Ovary (tissue), 9 donors: ENCODE results near the gene SEMA6A. TPM values are rescaled to one million over a fixed set of nuclear protein-coding genes. Genes with fewer than 3 reads are reported as not detected.

Experiments
- DNase-seq, 5 donors: peaks; one replicate each; pipeline ENCODE4 v3.0.0-alpha.2; 2019 to 2020
- H3K27ac ChIP-seq, 2 donors: fragments of 200-600 bp; one replicate each; pipeline versions ENCODE4 v1.5.1 to v1.8.0; 2019 to 2022
- H3K27me3 ChIP-seq: fragments of 200-600 bp; one replicate; pipeline ENCODE4 v1.8.0; 2022
- H3K36me3 ChIP-seq: fragments of 200-600 bp; sonication (generic); one replicate; pipeline ENCODE4 v1.5.1; 2019
- H3K4me1 ChIP-seq: one replicate; pipeline ENCODE4 v1.8.1; 2013; ENCODE audit warnings: mild to moderate bottlenecking, moderate library complexity; ENCODE audit not compliant: insufficient read depth
- H3K4me3 ChIP-seq: fragments of 200-600 bp; sonication (generic); one replicate; pipeline ENCODE4 v1.5.1; 2017
- H3K9me3 ChIP-seq, 2 donors: fragments of 200-600 bp in 1 of 2; sonication (generic) in 1 of 2; one replicate each; pipeline versions ENCODE4 v1.5.1 to v1.8.1; 2013 to 2019; ENCODE audit warnings: mild to moderate bottlenecking in 1 of 2, moderate library complexity in 1 of 2
- EP300 ChIP-seq: sonication (generic); formaldehyde crosslinking; IDR thresholded peaks from one replicate; pipeline ENCODE4 v1.6.1; 2017; ENCODE audit warnings: antibody characterized with exemption
- POLR2A ChIP-seq: fragments of 450-650 bp; IDR thresholded peaks from one replicate; pipeline ENCODE4 v1.6.1; 2017; ENCODE audit warnings: antibody characterized with exemption, mild to moderate bottlenecking, moderate library complexity
- WGBS, 3 donors: extraction: QIAGEN DNeasy Blood & Tissue Kit in 1 of 3; methylation state at CpG; one replicate each; pipeline versions ENCODE4 v1.1.5 to v1.1.7; 2013 to 2017; 5-methylcytosine and 5-hydroxymethylcytosine counted together
- intact Hi-C, 4 donors: fragments of 100-400 bp; cut with DNase I; formaldehyde crosslinking; loops; one replicate each; pipeline versions ENCODE4 v1.11.0 to v1.15.1; 2022 to 2023
- polyA plus RNA-seq, 2 donors: library from polyadenylated mRNA; stranded (reverse); fragments of 200-250 nt in 1 of 2; fragments of 350-450 nt in 1 of 2; fragmentation: Illumina TruSeq in 1 of 2; extraction: RNeasy Lipid Tissue Mini Kit (QIAGEN cat#74804) in 1 of 2; gene quantifications; one replicate each; pipeline ENCODE4 v1.2.3, GENCODE V29; 2013 to 2014
- total RNA-seq, 7 donors: library from RNA; depleted of rRNA in 2 of 7; stranded (reverse); fragments of >200 nt in 2 of 7; fragmentation: NEBNext Ultra II Directional in 3 of 7; extraction: Animal tissue kit (Norgen Biotek cat#: 25700) in 3 of 7; gene quantifications; one replicate each; pipeline versions ENCODE4 v1.1.0 to v1.2.4, GENCODE V29; 2016 to 2023
- TF ChIP-seq, protein P1 (sequence below), 3 donors: fragments of 450-650 bp in 2 of 3; fragments of 200-600 bp in 1 of 3; IDR thresholded peaks; one replicate each; pipeline versions ENCODE4 v1.5.1 to v1.8.0; 2016 to 2022; ENCODE audit warnings: antibody characterized with exemption in 3 of 3, mild to moderate bottlenecking in 1 of 3
- donor health status: DM: no; HTN: no; CAD: no; lungs with moderate emphysema.
- donor health status: DM: no; HTN: no; CAD: no.
- donor health status: Bipolar disorder and iron deficiency.
- donor health status: DM: yes; HTN: yes; CAD: no.
- donor health status: DM: no; HTN: no; CAD: no.
- donor health status: DM: yes; HTN: yes; CAD: no.

The SEMA6A gene
- total and polyA plus RNA-seq, 9 donors = 5.7 to 57.1 (median 26.3) TPM

DNA sequence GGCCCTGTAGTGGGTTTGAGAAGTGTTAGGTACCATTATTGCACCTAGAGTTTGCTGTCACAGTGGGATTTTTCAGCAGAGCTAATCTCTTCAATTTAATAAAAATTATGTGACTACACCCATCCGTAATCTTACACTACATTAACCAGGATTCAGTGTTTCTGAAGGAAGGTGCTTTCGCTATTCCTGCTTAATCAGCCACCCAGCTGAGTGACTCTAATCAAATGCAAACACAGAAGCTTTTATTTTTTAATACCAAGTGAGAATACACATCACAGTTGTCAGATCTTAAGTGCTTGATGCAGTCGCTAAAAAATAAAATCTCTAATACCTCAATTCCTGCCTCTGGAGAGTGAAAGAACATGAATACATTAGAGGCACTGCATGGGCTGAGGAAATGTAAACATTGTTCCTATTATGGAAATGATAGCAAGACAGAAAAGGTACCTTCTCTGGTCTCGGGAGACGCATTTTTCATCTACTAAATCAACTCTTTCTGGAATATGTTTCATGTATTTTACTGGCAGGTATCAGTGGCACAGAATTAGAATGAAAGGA lies 125.7 kb downstream of the SEMA6A start:
- H3K9me3 ChIP-seq = no peaks in the 10 kb centered on the region
- WGBS, 3 donors = 67 to 78% (median 77%) methylated on average over 5 of the region's 5 CpGs
- no peaks in the 10 kb centered on the region for H3K4me1 ChIP-seq
- no peak for DNase-seq
- H3K4me3 ChIP-seq = no peak overlapping the region
- no peaks in the 10 kb centered on the region for H3K36me3 ChIP-seq
- H3K27ac ChIP-seq = no peak overlapping the region
- no peaks in the 10 kb centered on the region for H3K27me3 ChIP-seq
- intact Hi-C loops = no loop called here
- TF ChIP-seq POLR2A (no peak), EP300 (no peak)
- TF ChIP-seq, protein P1, sequence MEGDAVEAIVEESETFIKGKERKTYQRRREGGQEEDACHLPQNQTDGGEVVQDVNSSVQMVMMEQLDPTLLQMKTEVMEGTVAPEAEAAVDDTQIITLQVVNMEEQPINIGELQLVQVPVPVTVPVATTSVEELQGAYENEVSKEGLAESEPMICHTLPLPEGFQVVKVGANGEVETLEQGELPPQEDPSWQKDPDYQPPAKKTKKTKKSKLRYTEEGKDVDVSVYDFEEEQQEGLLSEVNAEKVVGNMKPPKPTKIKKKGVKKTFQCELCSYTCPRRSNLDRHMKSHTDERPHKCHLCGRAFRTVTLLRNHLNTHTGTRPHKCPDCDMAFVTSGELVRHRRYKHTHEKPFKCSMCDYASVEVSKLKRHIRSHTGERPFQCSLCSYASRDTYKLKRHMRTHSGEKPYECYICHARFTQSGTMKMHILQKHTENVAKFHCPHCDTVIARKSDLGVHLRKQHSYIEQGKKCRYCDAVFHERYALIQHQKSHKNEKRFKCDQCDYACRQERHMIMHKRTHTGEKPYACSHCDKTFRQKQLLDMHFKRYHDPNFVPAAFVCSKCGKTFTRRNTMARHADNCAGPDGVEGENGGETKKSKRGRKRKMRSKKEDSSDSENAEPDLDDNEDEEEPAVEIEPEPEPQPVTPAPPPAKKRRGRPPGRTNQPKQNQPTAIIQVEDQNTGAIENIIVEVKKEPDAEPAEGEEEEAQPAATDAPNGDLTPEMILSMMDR (IDR thresholded peaks at IDR 0.05) = no peak

GRCh38 chr5:116448450-116448849 lies 126.2 kb downstream of the SEMA6A start:
- intact Hi-C loops = no loop called here
- Histone ChIP-seq H3K4me3 (no peak overlapping the region), H3K27me3 (no peaks in the 10 kb centered on the region), H3K9me3 (no peaks in the 10 kb centered on the region), H3K4me1 (no peaks in the 10 kb centered on the region), H3K36me3 (no peaks in the 10 kb centered on the region), H3K27ac (no peak overlapping the region)
- no peak for DNase-seq
- TF ChIP-seq EP300 = no peak
- TF ChIP-seq POLR2A = no peak
- TF ChIP-seq, protein P1 (IDR thresholded peaks at IDR 0.05) = no peak
- 73 to 85% (median 81%) methylated on average over 4 of the region's 4 CpGs for WGBS, 3 donors

DNA sequence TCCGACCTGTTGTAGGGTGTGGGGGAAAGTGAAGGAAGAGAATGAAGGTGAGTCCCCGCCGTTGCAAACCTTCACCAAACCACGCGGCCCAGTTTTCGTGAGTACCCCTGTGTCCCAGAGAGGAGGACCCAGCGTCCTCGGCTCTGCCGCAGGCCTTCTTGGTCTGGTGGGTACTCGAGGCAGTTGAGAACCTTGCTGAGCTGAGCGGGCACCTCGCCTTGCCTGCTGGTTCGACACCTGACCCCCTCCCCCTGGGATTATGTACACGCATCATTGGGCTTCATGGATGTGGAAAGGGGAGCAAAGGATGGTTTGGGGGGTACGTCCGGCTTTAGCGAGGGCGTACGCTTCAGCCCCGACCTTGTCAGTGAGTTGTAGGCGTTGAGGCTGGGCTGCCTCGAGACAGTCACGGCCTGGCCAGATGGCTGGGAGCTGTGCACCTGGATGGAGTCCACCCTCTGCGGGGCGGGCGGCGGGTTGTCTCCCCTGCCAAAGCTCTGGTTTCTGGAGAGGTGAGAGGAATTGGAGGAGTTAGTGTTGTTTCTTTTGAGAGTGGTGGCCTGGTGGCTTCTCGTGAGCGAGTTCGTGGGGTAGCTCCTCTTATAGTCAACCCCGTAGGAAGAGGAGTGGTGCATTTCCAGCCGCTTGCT lies 128.1 kb downstream of the SEMA6A start:
- no peak for DNase-seq
- no peaks in the 10 kb centered on the region for H3K4me1 ChIP-seq
- no peaks in the 10 kb centered on the region for H3K9me3 ChIP-seq
- H3K27me3 ChIP-seq = no peaks in the 10 kb centered on the region
- no peak overlapping the region for H3K4me3 ChIP-seq
- WGBS, 3 donors = 96% methylated on average over 32 of the region's 32 CpGs
- H3K36me3 ChIP-seq = no peaks in the 10 kb centered on the region
- no peak overlapping the region for H3K27ac ChIP-seq
- TF ChIP-seq, protein P1 (IDR thresholded peaks at IDR 0.05) = no peak
- TF ChIP-seq EP300 = no peak
- TF ChIP-seq POLR2A = no peak
- intact Hi-C loops = no loop called here

- H3K4me1 ChIP-seq = no peaks in the 10 kb centered on the region
- WGBS, 3 donors = 98 to 99% (median 99%) methylated on average over 2 of the region's 2 CpGs
- TF ChIP-seq, protein P1 (IDR thresholded peaks at IDR 0.05) = no peak
- H3K27me3 ChIP-seq = no peaks in the 10 kb centered on the region
- no peaks in the 10 kb centered on the region for H3K36me3 ChIP-seq
- no peak for DNase-seq
- no peak overlapping the region for H3K27ac ChIP-seq
- intact Hi-C loops = no loop called here
- H3K4me3 ChIP-seq = no peak overlapping the region
- H3K9me3 ChIP-seq = no peaks in the 10 kb centered on the region
Observed at GRCh38 chr5:116445311-116445710, 129.3 kb downstream of the SEMA6A start.
